Measurements from ENCODE around the gene NFATC3. TPM values are rescaled to one million over a fixed set of nuclear protein-coding genes. Genes with fewer than 3 reads are reported as not detected.

Gene NFATC3
- total and polyA plus RNA-seq, 2 of the 8 experiments (the other 6 are each of a cell fraction or from before 2014, with no cell fraction given) = 17.6 to 34.5 TPM

GRCh38 chr16:68090533-68090932 lies 5.4 kb downstream of the NFATC3 start:
- ChIA-PET POLR2A (ENCODE audit: partially characterized antibody) (no interaction called here), CTCF (ENCODE audit: partially characterized antibody) (interaction anchor here (1.0 to 1.2 kb wide), 2 partner anchors 138 to 140 kb away, joined by 4 to 6 read pairs; no protein-coding TSS in a partner anchor)
- no peak overlapping the region for H2BK120ac ChIP-seq (replicated peaks; ENCODE audit: low read depth, low read length)
- no peak overlapping the region for H2BK5ac ChIP-seq (ENCODE audit: low read depth, low read length)
- H3K4me2 ChIP-seq (ENCODE audit: insufficient read depth in 1 of 2, low read depth in 2 of 2, low read length in 2 of 2) = no peak overlapping the region
- H3K9me3 ChIP-seq (ENCODE audit: insufficient read depth in 2 of 2, low read depth in 1 of 2, low read length in 1 of 2) = no peaks in the 10 kb centered on the region
- H3K4ac ChIP-seq (replicated peaks; ENCODE audit: insufficient read length, low read depth, low read length) = no peak overlapping the region
- DNase-seq (ENCODE audit: low read depth in 1 of 2, low spot score in 2 of 2) = no peak
- H3K23ac ChIP-seq (ENCODE audit: insufficient read length) = no peak overlapping the region
- H4K91ac ChIP-seq (replicated peaks; ENCODE audit: insufficient read length, low read length) = no peak overlapping the region
- no peaks in the 10 kb centered on the region for H3K27me3 ChIP-seq (replicated peaks in 1 of 4; ENCODE audit: control insufficient read depth in 3 of 4, extremely low read depth in 1 of 4, insufficient read depth in 3 of 4, low read length in 3 of 4)
- FAIRE-seq = no peak
- H3K79me1 ChIP-seq (ENCODE audit: low read depth, low read length) = peaks cover 3% of the 10 kb centered on the region; the same call in 1 of the 2 replicates
- H2BK12ac ChIP-seq (ENCODE audit: low read depth, low read length) = no peak overlapping the region
- no peak overlapping the region for H3K27ac ChIP-seq (ENCODE audit: low read depth, low read length)
- H3K9ac ChIP-seq (replicated peaks in 1 of 4; ENCODE audit: extremely low read depth in 1 of 4, low read depth in 3 of 4, low read length in 3 of 4) = no peak overlapping the region
- WGBS, 2 experiments (ENCODE audit: extremely low coverage in 1 of 2, insufficient coverage in 1 of 2, insufficient read length in 1 of 2, insufficient replicate concordance in 2 of 2, low coverage in 1 of 2, low lambda C conversion rate in 2 of 2, missing lambda C conversion rate in 1 of 2) = 77% methylated on average over 3 of the region's 3 CpGs; no CpG with 5 or more reads in 1 of the 2 experiments
- H3K36me3 ChIP-seq (ENCODE audit: control insufficient read depth in 2 of 4, insufficient read depth in 4 of 4, low read length in 3 of 4) = no peaks in the 10 kb centered on the region
- no peaks in the 10 kb centered on the region; the same call in 1 of the 2 replicates for H3K23me2 ChIP-seq (ENCODE audit: low read depth, low read length)
- H4K20me1 ChIP-seq (replicated peaks in 1 of 2; ENCODE audit: control insufficient read depth in 1 of 2, insufficient read depth in 2 of 2, low read length in 2 of 2) = peaks cover 2 to 6% of the 10 kb centered on the region in 2 experiments
- no peak overlapping the region for H2BK20ac ChIP-seq (ENCODE audit: low read length)
- no peak overlapping the region for H2BK15ac ChIP-seq (ENCODE audit: low read length)
- H3K18ac ChIP-seq (ENCODE audit: extremely low read depth, low read length) = no peak overlapping the region
- no peak overlapping the region for H4K5ac ChIP-seq (ENCODE audit: insufficient read length, low read depth, low read length)
- H4K8ac ChIP-seq (ENCODE audit: extremely low read depth, insufficient read depth, low read length) = no peak overlapping the region
- H2AK5ac ChIP-seq (ENCODE audit: low read depth, low read length) = no peak overlapping the region
- H2AFZ ChIP-seq (ENCODE audit: low read length) = no peak overlapping the region
- peaks cover 2 to 9% (median 3%) of the 10 kb centered on the region in 4 experiments; a peak in 5 of 7 replicates for H3K4me1 ChIP-seq (replicated peaks in 1 of 4; ENCODE audit: control insufficient read depth in 3 of 4, insufficient read depth in 4 of 4, low read length in 3 of 4)
- H3K14ac ChIP-seq (ENCODE audit: insufficient read length) = no peak overlapping the region
- H3K56ac ChIP-seq (replicated peaks; ENCODE audit: insufficient read length, low read depth, low read length) = no peak overlapping the region
- H3K4me3 ChIP-seq (ENCODE audit: extremely low read depth in 1 of 4, insufficient read depth in 2 of 4, low read depth in 3 of 4, low read length in 4 of 4) = no peak overlapping the region
- peaks cover 4 to 95% of the 10 kb centered on the region in 2 experiments for H3K79me2 ChIP-seq (ENCODE audit: control insufficient read depth in 1 of 2, insufficient read depth in 2 of 2, low read length in 2 of 2)
- TF ChIP-seq KDM4A (IDR thresholded peaks at IDR 0.05; ENCODE audit: low read depth, low read length, severe bottlenecking) (no peak), KDM1A (IDR thresholded peaks at IDR 0.05; ENCODE audit: borderline replicate concordance, low read length) (no peak), SP1 (IDR thresholded peaks at IDR 0.05; ENCODE audit: low read depth, low read length) (no peak), SRF (IDR thresholded peaks at IDR 0.05; ENCODE audit: low read depth, low read length) (no peak), SIN3A (conservative IDR thresholded peaks at IDR 0.05 in 1 of 2, IDR thresholded peaks at IDR 0.05 in 1 of 2; ENCODE audit: low read depth in 1 of 2, low read length in 2 of 2) (no peak), TAF7 (optimal IDR thresholded peaks at IDR 0.05; ENCODE audit: borderline replicate concordance, low read depth, low read length) (no peak), BACH1 (IDR thresholded peaks at IDR 0.05; ENCODE audit: low read length) (no peak), POLR2AphosphoS5 (IDR thresholded peaks at IDR 0.05; ENCODE audit: low read depth, low read length) (no peak)

Data from H1 (cell line).